Mucosa of descending colon (tissue), 3 donors: ENCODE measurements around the gene TLL2. TPM values are rescaled to one million over a fixed set of nuclear protein-coding genes. Genes with fewer than 3 reads are reported as not detected.

Experiments
- ATAC-seq: fragments of 200-7000 bp; cut with Tn5 transposase; one replicate; pipeline ENCODE4 v1.9.1; 2020; ENCODE audit warnings: mild to moderate bottlenecking, moderate library complexity
- DNase-seq, 3 donors: peaks; one replicate each; pipeline ENCODE4 v3.0.0-alpha.2; 2020
- H3K36me3 ChIP-seq: fragments of 200-600 bp; one replicate; pipeline ENCODE4 v1.8.0; 2021; ENCODE audit warnings: low read depth, mild to moderate bottlenecking
- H3K4me1 ChIP-seq: fragments of 200-600 bp; one replicate; pipeline ENCODE4 v1.8.0; 2021; ENCODE audit warnings: low read depth, mild to moderate bottlenecking
- H3K4me3 ChIP-seq: fragments of 200-600 bp; one replicate; pipeline ENCODE4 v1.8.0; 2021; ENCODE audit warnings: mild to moderate bottlenecking
- H3K9me3 ChIP-seq: fragments of 200-600 bp; one replicate; pipeline ENCODE4 v1.8.0; 2021; ENCODE audit warnings: mild to moderate bottlenecking
- CTCF ChIP-seq: fragments of 200-600 bp; IDR thresholded peaks from one replicate; pipeline ENCODE4 v1.8.0; 2022; ENCODE audit warnings: antibody characterized with exemption, mild to moderate bottlenecking
- intact Hi-C, 2 donors: fragments of 100-400 bp; cut with DNase I in 1 of 2; cut with micrococcal nuclease in 1 of 2; formaldehyde crosslinking; loops; one replicate each; pipeline versions ENCODE4 v1.11.0 to v1.11.1; 2022; cut with DNase I, micrococcal nuclease
- total RNA-seq, 3 donors: library from RNA; stranded (reverse); fragmentation: NEBNext Ultra II Directional in 2 of 3; extraction: Animal tissue kit (Norgen Biotek cat#: 25700) in 2 of 3; gene quantifications; one replicate each; pipeline versions ENCODE4 v1.2.1 to v1.2.4, GENCODE V29; 2021 to 2023
- donor health status: DM: no; HTN: no; CAD: no; lungs with moderate emphysema.
- donor health status: DM: no; HTN: no; CAD: no.
- donor health status: DM: no; HTN: yes; CAD: no.

The TLL2 gene
- total RNA-seq, 3 donors from 2014 or later: 0.17 to 0.70 (median 0.65) TPM

DNA sequence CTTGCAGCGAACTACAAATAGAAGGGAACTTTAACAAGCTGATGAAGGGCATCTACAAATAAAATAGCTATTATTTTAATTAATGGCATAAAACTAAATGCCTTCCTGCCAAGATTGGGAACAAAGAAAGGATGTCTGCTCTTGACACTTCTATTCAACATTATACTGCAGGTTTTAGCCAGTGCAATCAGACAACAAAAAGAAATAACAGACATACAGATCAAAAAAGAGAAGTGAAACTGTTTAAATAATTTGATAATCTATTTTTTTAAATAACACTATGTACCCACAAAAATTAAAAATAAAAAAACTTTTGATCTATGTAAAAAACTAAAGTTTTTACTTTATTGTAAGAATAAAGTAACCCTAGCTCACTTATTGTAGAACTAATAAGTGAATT lies 22.4 kb upstream of the TLL2 start:
- Histone ChIP-seq H3K4me1 (no peaks in the 10 kb centered on the region), H3K4me3 (no peak overlapping the region), H3K9me3 (no peaks in the 10 kb centered on the region), H3K36me3 (no peaks in the 10 kb centered on the region)
- no peak for DNase-seq
- ATAC-seq: no peak
- no peak for TF ChIP-seq CTCF
- intact Hi-C loops: no loop called here

DNA sequence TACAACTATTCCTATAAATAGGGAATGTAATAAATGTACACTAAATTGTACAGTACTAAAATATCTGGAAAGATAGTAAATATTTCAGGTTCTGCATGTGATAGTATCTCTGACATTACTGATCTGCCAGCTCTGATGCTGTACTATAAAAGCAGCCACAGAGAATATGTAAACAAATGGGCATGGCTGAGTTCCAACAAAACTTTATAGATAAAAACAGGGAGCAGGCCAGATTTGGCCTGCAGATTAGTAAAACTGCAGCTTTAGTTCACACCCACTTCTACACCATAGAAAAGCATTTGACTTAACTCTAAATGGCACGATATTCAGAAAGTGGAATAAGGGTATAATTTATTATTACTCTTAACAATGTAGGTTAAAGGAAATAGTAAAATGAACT lies 18.8 kb upstream of the TLL2 start:
- Histone ChIP-seq H3K4me1 (no peaks in the 10 kb centered on the region), H3K36me3 (no peaks in the 10 kb centered on the region), H3K9me3 (no peaks in the 10 kb centered on the region), H3K4me3 (no peak overlapping the region)
- no peak for TF ChIP-seq CTCF
- ATAC-seq (peak; percentile 90), DNase-seq (peak in 1 of 3 donors; percentile 65)
- intact Hi-C loops: no loop called here

GRCh38 chr10:96529634-96530279 lies 16.0 kb upstream of the TLL2 start:
- no peak for TF ChIP-seq CTCF
- DNase-seq: no peak
- ATAC-seq: no peak
- intact Hi-C loops: no loop called here
- Histone ChIP-seq H3K9me3 (no peaks in the 10 kb centered on the region), H3K36me3 (no peaks in the 10 kb centered on the region), H3K4me3 (no peak overlapping the region), H3K4me1 (no peaks in the 10 kb centered on the region)

- DNase-seq (no peak), ATAC-seq (no peak)
- Histone ChIP-seq H3K4me3 (no peak overlapping the region), H3K4me1 (no peaks in the 10 kb centered on the region), H3K36me3 (no peaks in the 10 kb centered on the region), H3K9me3 (no peaks in the 10 kb centered on the region)
- no peak for TF ChIP-seq CTCF
- intact Hi-C loops: no loop called here
Observed at GRCh38 chr10:96524741-96525140, 11.0 kb upstream of the TLL2 start.

- no peak for ATAC-seq
- no peaks in the 10 kb centered on the region for H3K36me3 ChIP-seq
- DNase-seq: no peak
- peaks cover 23% of the 10 kb centered on the region for H3K4me1 ChIP-seq
- H3K4me3 ChIP-seq: no peak overlapping the region
- no peak for TF ChIP-seq CTCF
- intact Hi-C loops: no loop called here
- no peaks in the 10 kb centered on the region for H3K9me3 ChIP-seq
Observed at GRCh38 chr10:96517284-96517683, 3.6 kb upstream of the TLL2 start.

DNA sequence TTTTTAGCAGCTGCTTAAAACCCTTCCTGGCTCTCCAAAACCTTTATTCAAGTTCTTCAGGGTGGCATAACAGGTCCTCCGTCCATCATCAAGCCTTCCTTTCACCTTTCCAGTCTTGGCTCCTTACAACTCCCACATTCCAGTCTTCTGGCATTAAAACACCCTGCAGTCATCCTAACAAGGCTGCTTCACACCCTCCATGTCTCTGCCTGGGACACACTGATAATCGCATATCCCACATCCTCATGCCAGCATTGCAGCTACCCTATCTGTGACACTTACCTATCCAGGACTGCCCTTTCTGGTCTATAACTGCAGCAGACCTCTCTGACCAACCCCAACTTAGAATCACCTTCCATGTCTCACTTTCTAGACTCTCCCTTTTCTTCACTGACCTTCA lies 2.6 kb upstream of the TLL2 start:
- no peak for ATAC-seq
- Histone ChIP-seq H3K36me3 (no peaks in the 10 kb centered on the region), H3K9me3 (no peaks in the 10 kb centered on the region), H3K4me3 (no peak overlapping the region), H3K4me1 (peaks cover 24% of the 10 kb centered on the region)
- intact Hi-C loops: no loop called here
- DNase-seq: no peak
- TF ChIP-seq CTCF: no peak
